ENCODE data around the gene KIF26B. TPM values are rescaled to one million over a fixed set of nuclear protein-coding genes. Genes with fewer than 3 reads are reported as not detected.

KIF26B gene
- total RNA-seq, 5 donors from 2014 or later (not counting 1 experiment from before 2014, with no cell fraction given): 0.03 to 0.06 (median 0.05) TPM; not detected in 2

- no peak overlapping the region for H3K27ac Mint-ChIP-seq
- H3K27me3 Mint-ChIP-seq: peaks cover 11 to 24% of the 10 kb centered on the region in 2 donors
- no CpG with 5 or more reads among the region's 4 CpGs for WGBS (ENCODE audit: insufficient coverage)
- no peaks in the 10 kb centered on the region for H3K4me1 ChIP-seq (ENCODE audit: control insufficient read depth in 1 of 2, extremely low read depth in 1 of 2, insufficient read depth in 2 of 2, low read length in 2 of 2)
- peaks cover 0 to 5% of the 10 kb centered on the region in 2 experiments for H3K27me3 ChIP-seq (replicated peaks in 1 of 2; ENCODE audit: control insufficient read depth in 2 of 2, extremely low read depth in 1 of 2, insufficient read depth in 2 of 2, low read length in 1 of 2)
- H3K27ac ChIP-seq (ENCODE audit: low read length): no peak overlapping the region
- ATAC-seq (replicated peaks in 1 of 4): no peak
- no peak for DNase-seq
- no peak overlapping the region for H3K4me3 ChIP-seq (ENCODE audit: control insufficient read depth in 1 of 2, extremely low read depth in 1 of 2, low read length in 1 of 2)
- no peaks in the 10 kb centered on the region for H3K9me3 ChIP-seq
- H3K9me3 Mint-ChIP-seq: peaks cover 0 to 3% (median 0%) of the 10 kb centered on the region in 3 donors
- H3K36me3 Mint-ChIP-seq: no peaks in the 10 kb centered on the region
- POLR2A ChIA-PET: no interaction called here
- CTCF ChIA-PET: interaction anchor here in 1 of 2 donors (0.6 kb wide), 1 partner anchor 1175 kb away, joined by 3 read pairs; no protein-coding TSS in a partner anchor
- no peaks in the 10 kb centered on the region for H3K36me3 ChIP-seq (ENCODE audit: control insufficient read depth in 2 of 2, extremely low read depth in 1 of 2, insufficient read depth in 1 of 2, low read length in 1 of 2)
- H3K4me1 Mint-ChIP-seq: no peaks in the 10 kb centered on the region
- no peak overlapping the region for H3K4me3 Mint-ChIP-seq
These were observed 124.6 kb downstream of the KIF26B start for GRCh38 chr1:245279346-245279745.

GRCh38 chr1:245283001-245283400 lies 128.2 kb downstream of the KIF26B start:
- Mint-ChIP-seq H3K9me3 (peaks cover 0 to 3% (median 0%) of the 10 kb centered on the region in 3 donors), H3K36me3 (no peaks in the 10 kb centered on the region), H3K4me3 (no peak overlapping the region), H3K27me3 (peaks cover 4% of the 10 kb centered on the region in 2 donors), H3K4me1 (no peaks in the 10 kb centered on the region), H3K27ac (no peak overlapping the region)
- H3K27me3 ChIP-seq (replicated peaks in 1 of 2; ENCODE audit: control insufficient read depth in 2 of 2, extremely low read depth in 1 of 2, insufficient read depth in 2 of 2, low read length in 1 of 2): no peaks in the 10 kb centered on the region
- ChIA-PET CTCF (no interaction called here), POLR2A (interaction anchor here in 1 of 2 donors (0.6 kb wide), 1 partner anchor 121 kb away, joined by 6 read pairs; no protein-coding TSS in a partner anchor)
- WGBS (ENCODE audit: insufficient coverage): 94% methylated on average over 10 of the region's 12 CpGs
- DNase-seq: no peak
- no peak overlapping the region for H3K4me3 ChIP-seq (ENCODE audit: control insufficient read depth in 1 of 2, extremely low read depth in 1 of 2, low read length in 1 of 2)
- H3K9me3 ChIP-seq: no peaks in the 10 kb centered on the region
- ATAC-seq (replicated peaks in 1 of 4): no peak
- H3K4me1 ChIP-seq (ENCODE audit: control insufficient read depth in 1 of 2, extremely low read depth in 1 of 2, insufficient read depth in 2 of 2, low read length in 2 of 2): no peaks in the 10 kb centered on the region
- no peak overlapping the region for H3K27ac ChIP-seq (ENCODE audit: low read length)
- no peaks in the 10 kb centered on the region for H3K36me3 ChIP-seq (ENCODE audit: control insufficient read depth in 2 of 2, extremely low read depth in 1 of 2, insufficient read depth in 1 of 2, low read length in 1 of 2)

GRCh38 chr1:245285168-245285567 lies 130.4 kb downstream of the KIF26B start:
- H3K27ac Mint-ChIP-seq: no peak overlapping the region
- H3K36me3 Mint-ChIP-seq: no peaks in the 10 kb centered on the region
- no peaks in the 10 kb centered on the region for H3K4me1 Mint-ChIP-seq
- Histone ChIP-seq H3K9me3 (no peaks in the 10 kb centered on the region), H3K27me3 (replicated peaks in 1 of 2; ENCODE audit: control insufficient read depth in 2 of 2, extremely low read depth in 1 of 2, insufficient read depth in 2 of 2, low read length in 1 of 2) (no peaks in the 10 kb centered on the region), H3K27ac (ENCODE audit: low read length) (no peak overlapping the region), H3K4me1 (ENCODE audit: control insufficient read depth in 1 of 2, extremely low read depth in 1 of 2, insufficient read depth in 2 of 2, low read length in 2 of 2) (no peaks in the 10 kb centered on the region), H3K36me3 (ENCODE audit: control insufficient read depth in 2 of 2, extremely low read depth in 1 of 2, insufficient read depth in 1 of 2, low read length in 1 of 2) (no peaks in the 10 kb centered on the region), H3K4me3 (ENCODE audit: control insufficient read depth in 1 of 2, extremely low read depth in 1 of 2, low read length in 1 of 2) (no peak overlapping the region)
- peaks cover 0 to 4% of the 10 kb centered on the region in 2 donors for H3K27me3 Mint-ChIP-seq
- no peak overlapping the region for H3K4me3 Mint-ChIP-seq
- ATAC-seq (replicated peaks in 1 of 4): no peak
- 60% methylated on average over 1 of the region's 4 CpGs for WGBS (ENCODE audit: insufficient coverage)
- H3K9me3 Mint-ChIP-seq: peaks cover 0 to 3% (median 0%) of the 10 kb centered on the region in 3 donors
- CTCF ChIA-PET: no interaction called here
- POLR2A ChIA-PET: no interaction called here
- DNase-seq: no peak

- Mint-ChIP-seq H3K4me3 (no peak overlapping the region), H3K9me3 (no peaks in the 10 kb centered on the region), H3K27ac (no peak overlapping the region), H3K36me3 (no peaks in the 10 kb centered on the region), H3K4me1 (no peaks in the 10 kb centered on the region), H3K27me3 (peaks cover 5 to 6% of the 10 kb centered on the region in 2 donors)
- H3K36me3 ChIP-seq (ENCODE audit: control insufficient read depth in 2 of 2, extremely low read depth in 1 of 2, insufficient read depth in 1 of 2, low read length in 1 of 2): no peaks in the 10 kb centered on the region
- DNase-seq (no peak), ATAC-seq (replicated peaks in 1 of 4) (no peak)
- no CpG with 5 or more reads among the region's 1 CpG for WGBS (ENCODE audit: insufficient coverage)
- POLR2A ChIA-PET: no interaction called here
- H3K4me1 ChIP-seq (ENCODE audit: control insufficient read depth in 1 of 2, extremely low read depth in 1 of 2, insufficient read depth in 2 of 2, low read length in 2 of 2): no peaks in the 10 kb centered on the region
- no peak overlapping the region for H3K4me3 ChIP-seq (ENCODE audit: control insufficient read depth in 1 of 2, extremely low read depth in 1 of 2, low read length in 1 of 2)
- H3K27ac ChIP-seq (ENCODE audit: low read length): no peak overlapping the region
- CTCF ChIA-PET: no interaction called here
- H3K9me3 ChIP-seq: no peaks in the 10 kb centered on the region
- H3K27me3 ChIP-seq (replicated peaks in 1 of 2; ENCODE audit: control insufficient read depth in 2 of 2, extremely low read depth in 1 of 2, insufficient read depth in 2 of 2, low read length in 1 of 2): no peaks in the 10 kb centered on the region
These were observed 134.0 kb downstream of the KIF26B start for GRCh38 chr1:245288796-245289195.

GRCh38 chr1:245290836-245291235 lies 136.1 kb downstream of the KIF26B start:
- peaks cover 5 to 6% of the 10 kb centered on the region in 2 donors for H3K27me3 Mint-ChIP-seq
- CTCF ChIA-PET: no interaction called here
- Histone ChIP-seq H3K36me3 (ENCODE audit: control insufficient read depth in 2 of 2, extremely low read depth in 1 of 2, insufficient read depth in 1 of 2, low read length in 1 of 2) (no peaks in the 10 kb centered on the region), H3K27ac (ENCODE audit: low read length) (no peak overlapping the region), H3K4me1 (ENCODE audit: control insufficient read depth in 1 of 2, extremely low read depth in 1 of 2, insufficient read depth in 2 of 2, low read length in 2 of 2) (no peaks in the 10 kb centered on the region), H3K9me3 (no peaks in the 10 kb centered on the region), H3K27me3 (replicated peaks in 1 of 2; ENCODE audit: control insufficient read depth in 2 of 2, extremely low read depth in 1 of 2, insufficient read depth in 2 of 2, low read length in 1 of 2) (no peaks in the 10 kb centered on the region), H3K4me3 (ENCODE audit: control insufficient read depth in 1 of 2, extremely low read depth in 1 of 2, low read length in 1 of 2) (no peak overlapping the region)
- no peaks in the 10 kb centered on the region for H3K4me1 Mint-ChIP-seq
- ATAC-seq (replicated peaks in 1 of 4) (no peak), DNase-seq (no peak)
- POLR2A ChIA-PET: no interaction called here
- no peaks in the 10 kb centered on the region for H3K9me3 Mint-ChIP-seq
- no peak overlapping the region for H3K27ac Mint-ChIP-seq
- no CpG with 5 or more reads among the region's 1 CpG for WGBS (ENCODE audit: insufficient coverage)
- no peak overlapping the region for H3K4me3 Mint-ChIP-seq
- no peaks in the 10 kb centered on the region for H3K36me3 Mint-ChIP-seq

GRCh38 chr1:245291351-245291750 lies 136.6 kb downstream of the KIF26B start:
- no peaks in the 10 kb centered on the region for H3K4me1 ChIP-seq (ENCODE audit: control insufficient read depth in 1 of 2, extremely low read depth in 1 of 2, insufficient read depth in 2 of 2, low read length in 2 of 2)
- no peak overlapping the region for H3K27ac ChIP-seq (ENCODE audit: low read length)
- no peak overlapping the region for H3K27ac Mint-ChIP-seq
- H3K4me1 Mint-ChIP-seq: no peaks in the 10 kb centered on the region
- WGBS (ENCODE audit: insufficient coverage): 21% methylated on average over 1 of the region's 4 CpGs
- H3K4me3 Mint-ChIP-seq: no peak overlapping the region
- H3K27me3 Mint-ChIP-seq: peaks cover 5 to 6% of the 10 kb centered on the region in 2 donors
- H3K36me3 ChIP-seq (ENCODE audit: control insufficient read depth in 2 of 2, extremely low read depth in 1 of 2, insufficient read depth in 1 of 2, low read length in 1 of 2): no peaks in the 10 kb centered on the region
- POLR2A ChIA-PET: no interaction called here
- ATAC-seq (replicated peaks in 1 of 4) (no peak), DNase-seq (no peak)
- H3K36me3 Mint-ChIP-seq: no peaks in the 10 kb centered on the region
- H3K4me3 ChIP-seq (ENCODE audit: control insufficient read depth in 1 of 2, extremely low read depth in 1 of 2, low read length in 1 of 2): no peak overlapping the region
- CTCF ChIA-PET: no interaction called here
- H3K9me3 Mint-ChIP-seq: no peaks in the 10 kb centered on the region
- H3K27me3 ChIP-seq (replicated peaks in 1 of 2; ENCODE audit: control insufficient read depth in 2 of 2, extremely low read depth in 1 of 2, insufficient read depth in 2 of 2, low read length in 1 of 2): no peaks in the 10 kb centered on the region
- H3K9me3 ChIP-seq: no peaks in the 10 kb centered on the region

GRCh38 chr1:245292141-245292540 lies 137.4 kb downstream of the KIF26B start:
- no peaks in the 10 kb centered on the region for H3K9me3 ChIP-seq
- no peaks in the 10 kb centered on the region for H3K4me1 ChIP-seq (ENCODE audit: control insufficient read depth in 1 of 2, extremely low read depth in 1 of 2, insufficient read depth in 2 of 2, low read length in 2 of 2)
- no peak for DNase-seq
- H3K27ac Mint-ChIP-seq: no peak overlapping the region
- H3K27me3 Mint-ChIP-seq: peaks cover 5 to 6% of the 10 kb centered on the region in 2 donors
- ATAC-seq (replicated peaks in 1 of 4): no peak
- ChIA-PET CTCF (no interaction called here), POLR2A (no interaction called here)
- no peak overlapping the region for H3K27ac ChIP-seq (ENCODE audit: low read length)
- H3K9me3 Mint-ChIP-seq: no peaks in the 10 kb centered on the region
- H3K4me3 ChIP-seq (ENCODE audit: control insufficient read depth in 1 of 2, extremely low read depth in 1 of 2, low read length in 1 of 2): no peak overlapping the region
- H3K27me3 ChIP-seq (replicated peaks in 1 of 2; ENCODE audit: control insufficient read depth in 2 of 2, extremely low read depth in 1 of 2, insufficient read depth in 2 of 2, low read length in 1 of 2): no peaks in the 10 kb centered on the region
- no peaks in the 10 kb centered on the region for H3K36me3 ChIP-seq (ENCODE audit: control insufficient read depth in 2 of 2, extremely low read depth in 1 of 2, insufficient read depth in 1 of 2, low read length in 1 of 2)
- 89% methylated on average over 14 of the region's 14 CpGs for WGBS (ENCODE audit: insufficient coverage)
- no peak overlapping the region for H3K4me3 Mint-ChIP-seq
- no peaks in the 10 kb centered on the region for H3K36me3 Mint-ChIP-seq
- no peaks in the 10 kb centered on the region for H3K4me1 Mint-ChIP-seq
